ENCODE measurements around the gene APPBP2.

- TF ChIP-seq CTCF (IDR thresholded peaks at IDR 0.05) (no peak), EHF (CRISPR knock-in tag; IDR thresholded peaks at IDR 0.05) (no peak), POLR2A (IDR thresholded peaks at IDR 0.05; ENCODE audit: low read length) (no peak), ZNF302 (CRISPR knock-in tag; IDR thresholded peaks at IDR 0.05) (no peak), BCL3 (IDR thresholded peaks at IDR 0.05) (no peak)
- TF ChIP-seq, protein P1, sequence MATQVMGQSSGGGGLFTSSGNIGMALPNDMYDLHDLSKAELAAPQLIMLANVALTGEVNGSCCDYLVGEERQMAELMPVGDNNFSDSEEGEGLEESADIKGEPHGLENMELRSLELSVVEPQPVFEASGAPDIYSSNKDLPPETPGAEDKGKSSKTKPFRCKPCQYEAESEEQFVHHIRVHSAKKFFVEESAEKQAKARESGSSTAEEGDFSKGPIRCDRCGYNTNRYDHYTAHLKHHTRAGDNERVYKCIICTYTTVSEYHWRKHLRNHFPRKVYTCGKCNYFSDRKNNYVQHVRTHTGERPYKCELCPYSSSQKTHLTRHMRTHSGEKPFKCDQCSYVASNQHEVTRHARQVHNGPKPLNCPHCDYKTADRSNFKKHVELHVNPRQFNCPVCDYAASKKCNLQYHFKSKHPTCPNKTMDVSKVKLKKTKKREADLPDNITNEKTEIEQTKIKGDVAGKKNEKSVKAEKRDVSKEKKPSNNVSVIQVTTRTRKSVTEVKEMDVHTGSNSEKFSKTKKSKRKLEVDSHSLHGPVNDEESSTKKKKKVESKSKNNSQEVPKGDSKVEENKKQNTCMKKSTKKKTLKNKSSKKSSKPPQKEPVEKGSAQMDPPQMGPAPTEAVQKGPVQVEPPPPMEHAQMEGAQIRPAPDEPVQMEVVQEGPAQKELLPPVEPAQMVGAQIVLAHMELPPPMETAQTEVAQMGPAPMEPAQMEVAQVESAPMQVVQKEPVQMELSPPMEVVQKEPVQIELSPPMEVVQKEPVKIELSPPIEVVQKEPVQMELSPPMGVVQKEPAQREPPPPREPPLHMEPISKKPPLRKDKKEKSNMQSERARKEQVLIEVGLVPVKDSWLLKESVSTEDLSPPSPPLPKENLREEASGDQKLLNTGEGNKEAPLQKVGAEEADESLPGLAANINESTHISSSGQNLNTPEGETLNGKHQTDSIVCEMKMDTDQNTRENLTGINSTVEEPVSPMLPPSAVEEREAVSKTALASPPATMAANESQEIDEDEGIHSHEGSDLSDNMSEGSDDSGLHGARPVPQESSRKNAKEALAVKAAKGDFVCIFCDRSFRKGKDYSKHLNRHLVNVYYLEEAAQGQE (IDR thresholded peaks at IDR 0.05): no peak
- TF ChIP-seq, protein P2, sequence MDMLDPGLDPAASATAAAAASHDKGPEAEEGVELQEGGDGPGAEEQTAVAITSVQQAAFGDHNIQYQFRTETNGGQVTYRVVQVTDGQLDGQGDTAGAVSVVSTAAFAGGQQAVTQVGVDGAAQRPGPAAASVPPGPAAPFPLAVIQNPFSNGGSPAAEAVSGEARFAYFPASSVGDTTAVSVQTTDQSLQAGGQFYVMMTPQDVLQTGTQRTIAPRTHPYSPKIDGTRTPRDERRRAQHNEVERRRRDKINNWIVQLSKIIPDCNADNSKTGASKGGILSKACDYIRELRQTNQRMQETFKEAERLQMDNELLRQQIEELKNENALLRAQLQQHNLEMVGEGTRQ (IDR thresholded peaks at IDR 0.05): no peak
Measured at GRCh38 chr17:60562421-60562820, 36.4 kb upstream of the APPBP2 start.

Measured in A549 (cell line).